Vagina (tissue), 2 donors: ENCODE results near the gene SPAG9. TPM values are rescaled to one million over a fixed set of nuclear protein-coding genes. Genes with fewer than 3 reads are reported as not detected.

Experiments used
- DNase-seq, 2 donors: peaks; one replicate each; pipeline ENCODE4 v3.0.0-alpha.2; 2017; ENCODE audit errors: extremely low spot score in 2 of 2
- H3K27ac ChIP-seq: fragments of 200-600 bp; sonication (generic); one replicate; pipeline ENCODE4 v1.5.1; 2019
- H3K27me3 ChIP-seq: fragments of 200-600 bp; sonication (generic); one replicate; pipeline ENCODE4 v1.5.1; 2019
- H3K36me3 ChIP-seq, 2 donors: fragments of 200-600 bp; sonication (generic); one replicate each; pipeline ENCODE4 v1.5.1; 2017 to 2019
- H3K4me1 ChIP-seq: fragments of 200-600 bp; sonication (generic); one replicate; pipeline ENCODE4 v1.5.1; 2019
- H3K4me3 ChIP-seq, 2 donors: fragments of 200-600 bp; sonication (generic); 1 replicate in 1 of 2; 2 replicates in 1 of 2; pipeline ENCODE4 v1.5.1; 2016 to 2019
- H3K9me3 ChIP-seq: fragments of 200-600 bp; sonication (generic); one replicate; pipeline ENCODE4 v1.5.1; 2019
- POLR2A ChIP-seq, 2 donors: fragments of 450-650 bp; IDR thresholded peaks; one replicate each; pipeline ENCODE4 v1.6.1; 2017; ENCODE audit warnings: antibody characterized with exemption in 2 of 2, mild to moderate bottlenecking in 2 of 2, moderate library complexity in 2 of 2
- POLR2AphosphoS5 ChIP-seq, 2 donors: sonication (generic); formaldehyde crosslinking; IDR thresholded peaks; one replicate each; pipeline ENCODE4 v1.9.0; 2017; ENCODE audit warnings: antibody characterized with exemption in 2 of 2, mild to moderate bottlenecking in 2 of 2, low read depth in 1 of 2; ENCODE audit not compliant: insufficient read depth in 1 of 2
- intact Hi-C: fragments of 100-400 bp; cut with DNase I; formaldehyde crosslinking; loops from one replicate; pipeline ENCODE4 v1.15.1; 2023
- total RNA-seq: library from RNA; depleted of rRNA; stranded (reverse); fragments of >200 nt; gene quantifications from one replicate; pipeline ENCODE4 v1.2.3, GENCODE V29; 2016
- TF ChIP-seq, protein P1 (sequence below), 3 experiments: fragments of 450-650 bp in 2 of 3; fragments of 200-600 bp in 1 of 3; sonication (generic) in 1 of 3; IDR thresholded peaks; one replicate each; pipeline ENCODE4 v1.5.1; 2017 to 2019; ENCODE audit warnings: antibody characterized with exemption in 3 of 3, mild to moderate bottlenecking in 2 of 3, moderate library complexity in 2 of 3

The SPAG9 gene
- total RNA-seq, 1 donor from 2014 or later: 92.6 TPM

DNA sequence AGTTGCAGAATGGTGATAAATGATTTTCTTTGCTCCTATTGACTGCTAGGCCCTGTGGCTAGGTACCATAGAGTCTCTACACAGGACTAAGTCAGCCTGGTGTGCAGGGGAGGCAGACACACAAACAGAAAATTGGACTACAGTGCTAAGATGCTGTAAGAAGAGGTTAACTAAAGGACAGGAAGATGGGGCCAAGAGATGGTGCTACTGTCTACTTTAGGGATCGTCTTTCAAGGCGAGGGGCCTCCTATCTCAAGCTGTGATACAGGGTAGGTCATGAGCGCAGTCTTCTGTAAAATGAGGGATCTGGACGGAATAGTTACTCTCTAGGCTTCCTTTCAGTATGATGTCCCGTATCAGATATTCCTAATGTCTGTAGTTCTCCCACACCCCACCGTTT lies 33.5 kb upstream of the SPAG9 start:
- Histone ChIP-seq H3K27ac (peak overlapping the region; percentile 95), H3K9me3 (no peaks in the 10 kb centered on the region), H3K4me3 (peak overlapping the region; percentile 58 to 76), H3K27me3 (no peaks in the 10 kb centered on the region), H3K36me3 (peaks cover 0 to 11% of the 10 kb centered on the region in 2 donors), H3K4me1 (peaks cover 24% of the 10 kb centered on the region)
- TF ChIP-seq, protein P1, sequence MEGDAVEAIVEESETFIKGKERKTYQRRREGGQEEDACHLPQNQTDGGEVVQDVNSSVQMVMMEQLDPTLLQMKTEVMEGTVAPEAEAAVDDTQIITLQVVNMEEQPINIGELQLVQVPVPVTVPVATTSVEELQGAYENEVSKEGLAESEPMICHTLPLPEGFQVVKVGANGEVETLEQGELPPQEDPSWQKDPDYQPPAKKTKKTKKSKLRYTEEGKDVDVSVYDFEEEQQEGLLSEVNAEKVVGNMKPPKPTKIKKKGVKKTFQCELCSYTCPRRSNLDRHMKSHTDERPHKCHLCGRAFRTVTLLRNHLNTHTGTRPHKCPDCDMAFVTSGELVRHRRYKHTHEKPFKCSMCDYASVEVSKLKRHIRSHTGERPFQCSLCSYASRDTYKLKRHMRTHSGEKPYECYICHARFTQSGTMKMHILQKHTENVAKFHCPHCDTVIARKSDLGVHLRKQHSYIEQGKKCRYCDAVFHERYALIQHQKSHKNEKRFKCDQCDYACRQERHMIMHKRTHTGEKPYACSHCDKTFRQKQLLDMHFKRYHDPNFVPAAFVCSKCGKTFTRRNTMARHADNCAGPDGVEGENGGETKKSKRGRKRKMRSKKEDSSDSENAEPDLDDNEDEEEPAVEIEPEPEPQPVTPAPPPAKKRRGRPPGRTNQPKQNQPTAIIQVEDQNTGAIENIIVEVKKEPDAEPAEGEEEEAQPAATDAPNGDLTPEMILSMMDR (IDR thresholded peaks at IDR 0.05): no peak
- TF ChIP-seq POLR2AphosphoS5 (IDR thresholded peaks at IDR 0.05; ENCODE audit: insufficient read depth in 1 of 2, low read depth in 1 of 2) (no peak), POLR2A (IDR thresholded peaks at IDR 0.05) (no peak)
- intact Hi-C loops: loop anchor here (5.0 to 10.0 kb wide), 2 partner anchors 152 to 299 kb away; no protein-coding TSS in a partner anchor
- no peak for DNase-seq

DNA sequence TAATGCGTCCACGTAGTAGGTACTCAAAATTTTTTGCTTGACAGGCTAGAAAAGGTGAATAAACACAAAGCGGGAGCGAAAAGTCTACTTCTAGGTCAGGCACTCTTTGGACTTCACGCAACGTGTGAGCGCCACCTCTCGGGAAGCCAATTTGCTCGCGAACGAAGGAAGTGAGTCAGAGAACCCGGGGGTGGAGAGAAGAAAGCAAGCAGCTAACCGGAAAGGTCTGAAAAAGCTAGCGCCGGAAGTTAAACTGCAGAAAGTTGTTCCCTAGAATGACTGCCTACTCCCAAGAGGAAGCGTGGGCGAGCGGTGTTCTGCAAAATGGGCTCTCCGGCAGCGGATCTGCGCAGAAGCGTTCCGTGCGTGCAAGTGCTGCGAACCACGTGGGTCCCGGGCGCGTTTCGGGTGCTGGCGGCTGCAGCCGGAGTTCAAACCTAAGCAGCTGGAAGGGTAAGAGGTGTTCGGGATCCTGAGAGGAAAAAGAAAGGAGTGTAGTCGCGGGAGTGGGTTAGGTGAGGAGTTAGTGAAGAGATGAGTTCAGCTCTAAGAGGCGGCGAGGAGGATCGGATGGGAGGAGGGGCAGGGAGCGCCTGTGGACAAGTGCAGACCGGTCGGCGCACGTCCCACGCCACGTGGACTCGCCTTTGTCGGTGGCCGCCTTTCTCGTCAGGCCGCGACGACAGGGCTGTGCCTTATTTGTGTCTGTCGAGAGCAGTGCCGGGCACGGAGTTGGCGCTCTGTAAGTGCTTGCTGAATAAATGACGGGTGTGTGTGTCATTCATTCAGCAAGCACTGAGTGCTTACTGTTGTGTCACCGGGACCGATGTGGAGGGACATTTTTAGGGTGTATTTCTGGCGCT lies 32.8 kb upstream of the SPAG9 start, which contains the start of gene NME1:
Gene NME1 (plus strand): TSS at position 350 of the 863 bp plus-strand sequence. CDS start 2,096 bp downstream, outside the sequence.
- DNase-seq: peak; percentile 99 to 100
- Histone ChIP-seq H3K27me3 (no peaks in the 10 kb centered on the region), H3K9me3 (no peaks in the 10 kb centered on the region), H3K4me1 (peaks cover 24% of the 10 kb centered on the region), H3K36me3 (peaks cover 0 to 11% of the 10 kb centered on the region in 2 donors), H3K27ac (peak within 1 kb of the TSS; percentile 95), H3K4me3 (peak within 1 kb of the TSS; percentile 58 to 76)
- intact Hi-C loops: loop anchor here (5.0 to 10.0 kb wide), 2 partner anchors 151 to 299 kb away; no protein-coding TSS in a partner anchor
- TF ChIP-seq POLR2AphosphoS5 (IDR thresholded peaks at IDR 0.05; ENCODE audit: insufficient read depth in 1 of 2, low read depth in 1 of 2): peak; percentile 92 to 99
- no peak for TF ChIP-seq POLR2A (IDR thresholded peaks at IDR 0.05)
- TF ChIP-seq, protein P1 (IDR thresholded peaks at IDR 0.05): peak; percentile 16 to 82 (median 78)

DNA sequence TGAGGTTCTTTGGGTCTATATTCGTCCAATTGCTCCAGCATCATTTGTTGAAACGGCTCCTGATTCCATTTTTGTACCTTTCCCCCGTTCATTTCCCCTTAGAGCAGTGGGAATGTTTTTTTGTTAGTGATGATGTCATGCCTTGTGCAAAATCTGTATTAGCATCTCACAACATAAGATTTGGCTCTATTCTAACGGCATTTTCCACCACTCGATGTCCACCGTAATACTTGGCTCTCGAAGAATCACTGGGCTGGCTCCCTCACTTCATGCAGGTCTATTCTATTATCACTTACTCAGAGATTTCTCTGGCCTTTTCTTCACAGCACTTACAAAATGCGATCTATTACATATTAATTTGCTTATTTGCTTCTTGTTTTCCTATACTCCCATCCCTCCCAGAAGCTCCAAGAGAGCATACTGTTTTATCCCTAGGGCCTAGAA lies 32.1 kb upstream of the SPAG9 start:
- TF ChIP-seq POLR2A (IDR thresholded peaks at IDR 0.05) (no peak), POLR2AphosphoS5 (IDR thresholded peaks at IDR 0.05; ENCODE audit: insufficient read depth in 1 of 2, low read depth in 1 of 2) (no peak)
- TF ChIP-seq, protein P1 (IDR thresholded peaks at IDR 0.05): no peak
- no peaks in the 10 kb centered on the region for H3K27me3 ChIP-seq
- H3K4me1 ChIP-seq: peaks cover 24% of the 10 kb centered on the region
- intact Hi-C loops: loop anchor here (5.0 to 10.0 kb wide), 2 partner anchors 150 to 298 kb away; no protein-coding TSS in a partner anchor
- H3K9me3 ChIP-seq: no peaks in the 10 kb centered on the region
- H3K4me3 ChIP-seq: peak overlapping the region; percentile 47 to 76
- DNase-seq: no peak
- H3K27ac ChIP-seq: peak overlapping the region; percentile 95
- H3K36me3 ChIP-seq: peaks cover 0 to 4% of the 10 kb centered on the region in 2 donors

DNA sequence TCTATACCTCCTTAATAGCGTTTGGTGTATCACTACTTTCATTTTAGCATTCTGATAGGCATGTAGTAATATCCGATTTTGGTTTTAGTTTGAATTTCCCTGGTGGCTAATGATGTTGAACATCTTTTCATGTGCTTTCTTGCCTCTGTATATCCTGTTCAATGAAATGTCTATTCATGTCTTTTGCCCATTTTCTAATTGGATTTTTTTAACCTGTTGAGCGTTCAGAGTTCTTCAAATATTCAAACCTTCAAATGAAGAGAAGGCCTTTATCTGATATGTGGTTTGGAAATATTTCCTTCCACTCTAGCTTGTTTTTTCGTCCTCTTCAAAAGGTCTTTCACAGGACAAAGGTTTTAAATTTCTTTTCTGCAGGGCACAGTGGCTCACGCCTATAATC lies 30.3 kb upstream of the SPAG9 start:
- TF ChIP-seq, protein P1 (IDR thresholded peaks at IDR 0.05): no peak
- TF ChIP-seq POLR2A (IDR thresholded peaks at IDR 0.05): no peak
- no peak for TF ChIP-seq POLR2AphosphoS5 (IDR thresholded peaks at IDR 0.05; ENCODE audit: insufficient read depth in 1 of 2, low read depth in 1 of 2)
- Histone ChIP-seq H3K9me3 (no peaks in the 10 kb centered on the region), H3K4me1 (peaks cover 24% of the 10 kb centered on the region), H3K27me3 (no peaks in the 10 kb centered on the region), H3K4me3 (no peak overlapping the region), H3K27ac (no peak overlapping the region), H3K36me3 (no peaks in the 10 kb centered on the region)
- intact Hi-C loops: loop anchor here (5.0 to 10.0 kb wide), 2 partner anchors 149 to 296 kb away; no protein-coding TSS in a partner anchor
- no peak for DNase-seq
